GM18909 (cell line): ENCODE data around the gene ADGRG4.

Experiments used
- ATAC-seq: cut with Tn5 transposase; IDR thresholded peaks from one replicate; pipeline ENCODE4 v1.9.1; 2021; ENCODE audit warnings: mild to moderate bottlenecking; ENCODE audit not compliant: unreplicated experiment, poor library complexity

The ADGRG4 gene

GRCh38 chrX:136453771-136454170 lies 153.0 kb downstream of the ADGRG4 start:
- ATAC-seq, result no peak

GRCh38 chrX:136456133-136456532 lies 155.4 kb downstream of the ADGRG4 start:
- ATAC-seq, result no peak

GRCh38 chrX:136457303-136457917 lies 156.6 kb downstream of the ADGRG4 start:
- no peak for ATAC-seq

GRCh38 chrX:136464589-136464988 lies 163.8 kb downstream of the ADGRG4 start:
- no peak for ATAC-seq
